ENCODE data around the gene BUB3. TPM values are rescaled to one million over a fixed set of nuclear protein-coding genes. Genes with fewer than 3 reads are reported as not detected.

Gene BUB3
- total and polyA plus RNA-seq, 2 of the 13 experiments (the other 11 are each of a cell fraction or from before 2014, with no cell fraction given) = 174 to 188 TPM

- TF ChIP-seq ZNF576 (CRISPR knock-in tag; IDR thresholded peaks at IDR 0.05) (no peak), ZNF564 (CRISPR knock-in tag; IDR thresholded peaks at IDR 0.05) (peak; percentile 69), ZSCAN22 (CRISPR knock-in tag; IDR thresholded peaks at IDR 0.05) (no peak), ZNF746 (CRISPR knock-in tag; IDR thresholded peaks at IDR 0.05) (no peak), PCBP1 (IDR thresholded peaks at IDR 0.05; ENCODE audit: borderline replicate concordance, low read depth, low read length) (peak; percentile 81; the same call in 1 of the 2 replicates), ZNF557 (CRISPR knock-in tag; IDR thresholded peaks at IDR 0.05) (no peak), ZNF598 (CRISPR knock-in tag; IDR thresholded peaks at IDR 0.05; ENCODE audit: borderline replicate concordance) (no peak), RXRA (CRISPR knock-in tag; IDR thresholded peaks at IDR 0.05) (0 out of 2 replicates have a peak, but pooled peaks have one; percentile 22), PLRG1 (conservative IDR thresholded peaks at IDR 0.05) (no peak), HMGXB3 (CRISPR knock-in tag; IDR thresholded peaks at IDR 0.05; ENCODE audit: borderline replicate concordance) (peak; percentile 56; the same call in 1 of the 2 replicates), ZBTB34 (CRISPR knock-in tag; IDR thresholded peaks at IDR 0.05) (no peak), RBFOX2 (IDR thresholded peaks at IDR 0.05; ENCODE audit: low read depth, low read length) (peak; percentile 93)
- TF ChIP-seq, protein P1, sequence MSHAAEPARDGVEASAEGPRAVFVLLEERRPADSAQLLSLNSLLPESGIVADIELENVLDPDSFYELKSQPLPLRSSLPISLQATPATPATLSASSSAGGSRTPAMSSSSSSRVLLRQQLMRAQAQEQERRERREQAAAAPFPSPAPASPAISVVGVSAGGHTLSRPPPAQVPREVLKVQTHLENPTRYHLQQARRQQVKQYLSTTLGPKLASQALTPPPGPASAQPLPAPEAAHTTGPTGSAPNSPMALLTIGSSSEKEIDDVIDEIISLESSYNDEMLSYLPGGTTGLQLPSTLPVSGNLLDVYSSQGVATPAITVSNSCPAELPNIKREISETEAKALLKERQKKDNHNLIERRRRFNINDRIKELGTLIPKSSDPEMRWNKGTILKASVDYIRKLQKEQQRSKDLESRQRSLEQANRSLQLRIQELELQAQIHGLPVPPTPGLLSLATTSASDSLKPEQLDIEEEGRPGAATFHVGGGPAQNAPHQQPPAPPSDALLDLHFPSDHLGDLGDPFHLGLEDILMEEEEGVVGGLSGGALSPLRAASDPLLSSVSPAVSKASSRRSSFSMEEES (CRISPR knock-in tag; IDR thresholded peaks at IDR 0.05) = peak; percentile 89
- TF ChIP-seq, protein P2, sequence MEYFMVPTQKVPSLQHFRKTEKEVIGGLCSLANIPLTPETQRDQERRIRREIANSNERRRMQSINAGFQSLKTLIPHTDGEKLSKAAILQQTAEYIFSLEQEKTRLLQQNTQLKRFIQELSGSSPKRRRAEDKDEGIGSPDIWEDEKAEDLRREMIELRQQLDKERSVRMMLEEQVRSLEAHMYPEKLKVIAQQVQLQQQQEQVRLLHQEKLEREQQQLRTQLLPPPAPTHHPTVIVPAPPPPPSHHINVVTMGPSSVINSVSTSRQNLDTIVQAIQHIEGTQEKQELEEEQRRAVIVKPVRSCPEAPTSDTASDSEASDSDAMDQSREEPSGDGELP (IDR thresholded peaks at IDR 0.05; ENCODE audit: borderline replicate concordance, low read depth) = peak; percentile 61; the same call in 1 of the 2 replicates
- TF ChIP-seq, protein P3, sequence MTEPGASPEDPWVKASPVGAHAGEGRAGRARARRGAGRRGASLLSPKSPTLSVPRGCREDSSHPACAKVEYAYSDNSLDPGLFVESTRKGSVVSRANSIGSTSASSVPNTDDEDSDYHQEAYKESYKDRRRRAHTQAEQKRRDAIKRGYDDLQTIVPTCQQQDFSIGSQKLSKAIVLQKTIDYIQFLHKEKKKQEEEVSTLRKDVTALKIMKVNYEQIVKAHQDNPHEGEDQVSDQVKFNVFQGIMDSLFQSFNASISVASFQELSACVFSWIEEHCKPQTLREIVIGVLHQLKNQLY (CRISPR knock-in tag; IDR thresholded peaks at IDR 0.05) = peak; percentile 79
- TF ChIP-seq, protein P4, sequence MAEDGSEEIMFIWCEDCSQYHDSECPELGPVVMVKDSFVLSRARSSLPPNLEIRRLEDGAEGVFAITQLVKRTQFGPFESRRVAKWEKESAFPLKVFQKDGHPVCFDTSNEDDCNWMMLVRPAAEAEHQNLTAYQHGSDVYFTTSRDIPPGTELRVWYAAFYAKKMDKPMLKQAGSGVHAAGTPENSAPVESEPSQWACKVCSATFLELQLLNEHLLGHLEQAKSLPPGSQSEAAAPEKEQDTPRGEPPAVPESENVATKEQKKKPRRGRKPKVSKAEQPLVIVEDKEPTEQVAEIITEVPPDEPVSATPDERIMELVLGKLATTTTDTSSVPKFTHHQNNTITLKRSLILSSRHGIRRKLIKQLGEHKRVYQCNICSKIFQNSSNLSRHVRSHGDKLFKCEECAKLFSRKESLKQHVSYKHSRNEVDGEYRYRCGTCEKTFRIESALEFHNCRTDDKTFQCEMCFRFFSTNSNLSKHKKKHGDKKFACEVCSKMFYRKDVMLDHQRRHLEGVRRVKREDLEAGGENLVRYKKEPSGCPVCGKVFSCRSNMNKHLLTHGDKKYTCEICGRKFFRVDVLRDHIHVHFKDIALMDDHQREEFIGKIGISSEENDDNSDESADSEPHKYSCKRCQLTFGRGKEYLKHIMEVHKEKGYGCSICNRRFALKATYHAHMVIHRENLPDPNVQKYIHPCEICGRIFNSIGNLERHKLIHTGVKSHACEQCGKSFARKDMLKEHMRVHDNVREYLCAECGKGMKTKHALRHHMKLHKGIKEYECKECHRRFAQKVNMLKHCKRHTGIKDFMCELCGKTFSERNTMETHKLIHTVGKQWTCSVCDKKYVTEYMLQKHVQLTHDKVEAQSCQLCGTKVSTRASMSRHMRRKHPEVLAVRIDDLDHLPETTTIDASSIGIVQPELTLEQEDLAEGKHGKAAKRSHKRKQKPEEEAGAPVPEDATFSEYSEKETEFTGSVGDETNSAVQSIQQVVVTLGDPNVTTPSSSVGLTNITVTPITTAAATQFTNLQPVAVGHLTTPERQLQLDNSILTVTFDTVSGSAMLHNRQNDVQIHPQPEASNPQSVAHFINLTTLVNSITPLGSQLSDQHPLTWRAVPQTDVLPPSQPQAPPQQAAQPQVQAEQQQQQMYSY (CRISPR knock-in tag; IDR thresholded peaks at IDR 0.05) = no peak
These were observed at the start of gene BUB3 (continued) for GRCh38 chr10:123154092-123154710.

Data from HepG2 (cell line).